ENCODE measurements around the gene COMT.

GRCh38 chr22:19972251-19972650, 30.7 kb downstream of the COMT start:
- TF ChIP-seq CTCF (conservative IDR thresholded peaks at IDR 0.05; ENCODE audit: low read length) (no peak), EZH2phosphoT487 (IDR thresholded peaks at IDR 0.05; ENCODE audit: borderline replicate concordance, low read depth, low read length) (no peak)
